Right cardiac atrium (tissue), 5 donors: Measurements from ENCODE around the gene CD63. TPM values are rescaled to one million over a fixed set of nuclear protein-coding genes. Genes with fewer than 3 reads are reported as not detected.

Source experiments
- ATAC-seq, 2 donors: fragments of 200-7000 bp; cut with Tn5 transposase; one replicate each; pipeline versions ENCODE4 v1.8.0 to v1.9.1; 2020; ENCODE audit warnings: moderate library complexity in 2 of 2, mild to moderate bottlenecking in 1 of 2
- DNase-seq, 3 donors: peaks; one replicate each; pipeline ENCODE4 v3.0.0-alpha.2; 2020
- H3K27ac ChIP-seq: one replicate; pipeline ENCODE4 v1.5.1; 2013; ENCODE audit warnings: mild to moderate bottlenecking, low read length, control low read depth, moderate library complexity
- H3K27me3 ChIP-seq: one replicate; pipeline ENCODE4 v1.6.1; 2013; ENCODE audit not compliant: control insufficient read depth, insufficient read depth
- H3K4me1 ChIP-seq: one replicate; pipeline ENCODE4 v1.6.1; 2013; ENCODE audit warnings: low read length; ENCODE audit not compliant: control insufficient read depth, insufficient read depth
- H3K4me3 ChIP-seq: one replicate; pipeline ENCODE4 v1.5.1; 2013; ENCODE audit warnings: low read length, control low read depth
- H3K9me3 ChIP-seq: one replicate; pipeline ENCODE4 v1.6.1; 2013; ENCODE audit warnings: low read length; ENCODE audit not compliant: control insufficient read depth
- WGBS: extraction: QIAGEN DNeasy Blood & Tissue Kit; methylation state at CpG from one replicate; pipeline ENCODE4 v1.1.7; 2013; 5-methylcytosine and 5-hydroxymethylcytosine counted together
- intact Hi-C, 4 donors: fragments of 100-400 bp; cut with DNase I; formaldehyde crosslinking; loops; one replicate each; pipeline versions ENCODE4 v1.11.0 to v1.14.0; 2022 to 2023
- polyA plus RNA-seq: library from polyadenylated mRNA; stranded (reverse); fragments of 200-250 nt; gene quantifications from one replicate; pipeline ENCODE4 v1.2.3, GENCODE V29; 2013
- total RNA-seq, 4 donors: library from RNA; stranded (reverse); fragmentation: NEBNext Ultra II Directional; extraction: Animal tissue kit (Norgen Biotek cat#: 25700); gene quantifications; one replicate each; pipeline ENCODE4 v1.2.1, GENCODE V29; 2021
- donor health status: healthy with polysubstance abuse.
- donor health status: DM: no; HTN: yes; CAD: no.
- donor health status: DM: no; HTN: no; CAD: no.
- donor health status: DM: no; HTN: yes; CAD: no; lungs with severe emphysema.
- donor health status: DM: yes; HTN: yes; CAD: no.

CD63 gene
- total and polyA plus RNA-seq, 5 donors, result 1,076 to 1,430 (median 1,301) TPM

DNA sequence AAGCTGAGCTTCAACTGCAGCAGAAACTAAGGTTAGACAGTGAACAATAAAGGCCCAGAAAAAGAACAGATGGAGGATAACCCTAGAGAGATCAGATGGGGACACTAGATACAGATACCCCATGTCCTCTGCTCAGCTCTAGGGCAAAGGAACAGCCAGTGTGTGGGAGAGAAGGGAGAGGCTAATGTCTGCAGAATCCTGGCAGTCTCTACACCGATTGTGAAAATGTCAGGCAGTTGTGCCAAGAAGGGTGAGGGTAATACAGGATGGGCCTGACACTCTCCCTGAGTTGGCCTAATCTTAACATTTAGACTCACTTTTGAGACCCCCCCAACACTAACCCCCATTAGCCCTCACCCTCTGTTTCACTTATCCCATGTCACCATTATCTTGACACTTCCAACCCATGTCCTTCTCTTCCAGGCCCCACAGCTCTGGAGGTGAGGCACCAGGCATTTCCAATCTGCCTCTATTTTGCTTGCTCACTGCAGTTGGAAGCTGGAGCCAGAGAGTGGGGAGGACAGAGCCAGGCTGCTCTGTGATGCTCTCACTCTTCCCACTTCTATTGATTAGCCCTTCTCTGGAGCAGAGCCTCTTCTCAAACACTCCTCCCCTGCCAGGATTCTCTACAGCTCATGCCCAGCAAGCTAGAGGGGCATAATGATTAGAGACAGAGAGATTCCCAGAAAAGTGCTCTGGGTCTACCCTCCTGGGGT is 16.0 kb downstream of the CD63 start:
- peak in 2 of 3 donors; percentile 38 to 53 for DNase-seq

DNA sequence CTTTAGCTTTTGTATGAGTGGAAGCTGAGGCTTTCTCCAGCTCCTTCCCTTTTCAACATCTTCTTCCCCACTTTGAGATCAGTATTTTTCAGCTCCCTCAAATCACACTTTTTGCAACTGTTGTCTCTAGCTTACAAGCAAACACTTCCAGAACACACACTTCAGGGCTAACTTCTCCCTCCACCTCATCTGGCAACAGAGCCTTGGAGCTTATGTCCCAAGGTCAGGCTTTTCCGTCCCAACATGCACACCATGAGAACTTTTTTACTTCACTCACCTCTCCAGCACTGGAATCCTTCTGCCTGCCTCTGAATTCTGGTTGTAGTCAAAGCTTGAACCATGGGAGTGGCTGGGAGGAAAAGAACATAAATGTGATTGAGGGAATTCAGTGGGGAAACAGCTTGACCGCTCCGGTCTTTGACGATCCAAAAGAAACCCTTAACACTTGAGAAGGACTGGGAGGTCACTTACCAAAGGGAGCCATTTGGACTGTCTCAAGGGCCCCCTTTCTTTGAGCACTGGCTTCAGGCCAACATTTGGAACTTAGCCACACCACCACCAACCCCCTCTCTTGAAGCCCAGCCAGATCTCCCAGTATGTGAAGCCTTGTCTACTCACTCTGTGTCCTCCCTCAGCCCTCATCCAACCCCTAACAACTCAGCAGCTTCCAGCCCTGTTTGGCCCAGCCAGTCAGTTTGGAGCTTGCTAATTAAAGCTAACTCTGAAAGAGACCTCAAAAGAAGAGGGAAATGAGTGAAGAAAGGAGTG is 16.8 kb downstream of the CD63 start:
- 32% methylated on average over 4 of the region's 4 CpGs for WGBS
- Histone ChIP-seq H3K27me3 (no peaks in the 10 kb centered on the region), H3K4me3 (peak overlapping the region; percentile 71), H3K27ac (peak overlapping the region; percentile 99), H3K4me1 (peaks cover 7% of the 10 kb centered on the region), H3K9me3 (no peaks in the 10 kb centered on the region)
- intact Hi-C loops, result no loop called here
- DNase-seq, result peak; percentile 77 to 84 (median 83)
- ATAC-seq, result peak; percentile 43 to 66

More for the DNA sequence above, 16.0 kb downstream of the CD63 start:
- 14% methylated on average over 1 of the region's 1 CpG for WGBS
- Histone ChIP-seq H3K27ac (peak overlapping the region; percentile 99), H3K27me3 (no peaks in the 10 kb centered on the region), H3K4me1 (peaks cover 15% of the 10 kb centered on the region), H3K9me3 (no peaks in the 10 kb centered on the region), H3K4me3 (peak overlapping the region; percentile 71)
- intact Hi-C loops, result no loop called here
- peak in 1 of 2 donors; percentile 6 for ATAC-seq

DNA sequence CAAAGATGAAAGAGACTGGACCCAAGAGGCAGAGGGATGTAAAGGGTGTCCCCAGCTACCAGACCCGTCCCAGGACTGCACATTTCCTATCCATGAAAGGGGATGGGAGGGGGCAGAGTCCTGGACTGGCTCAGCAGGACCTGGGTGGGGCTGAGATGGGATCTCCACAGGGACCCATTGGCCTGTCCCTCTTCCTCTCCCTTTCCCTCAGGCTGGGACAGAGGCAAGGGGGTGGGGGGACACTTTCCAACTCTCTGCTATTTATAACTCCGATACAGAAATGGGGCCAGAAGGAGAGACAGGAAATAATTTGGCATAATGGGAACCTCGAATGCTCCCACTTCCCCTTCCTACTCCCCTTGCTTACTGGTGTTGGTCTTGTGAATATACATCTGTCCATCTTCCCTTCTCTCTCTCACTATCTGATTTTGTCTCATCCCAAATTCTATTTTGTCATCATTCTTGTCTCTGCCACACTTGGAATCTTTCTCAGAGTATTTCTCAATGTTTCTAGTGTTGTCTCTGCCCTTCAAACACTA is 20.0 kb downstream of the CD63 start:
- ATAC-seq (peak; percentile 58 to 66), DNase-seq (peak; percentile 60 to 81 (median 78))
- Histone ChIP-seq H3K27ac (peak overlapping the region; percentile 92), H3K9me3 (no peaks in the 10 kb centered on the region), H3K4me3 (peak overlapping the region; percentile 81), H3K27me3 (no peaks in the 10 kb centered on the region), H3K4me1 (peaks cover 8% of the 10 kb centered on the region)
- WGBS, result under 1% methylated on average over 3 of the region's 3 CpGs
- intact Hi-C loops, result no loop called here

DNA sequence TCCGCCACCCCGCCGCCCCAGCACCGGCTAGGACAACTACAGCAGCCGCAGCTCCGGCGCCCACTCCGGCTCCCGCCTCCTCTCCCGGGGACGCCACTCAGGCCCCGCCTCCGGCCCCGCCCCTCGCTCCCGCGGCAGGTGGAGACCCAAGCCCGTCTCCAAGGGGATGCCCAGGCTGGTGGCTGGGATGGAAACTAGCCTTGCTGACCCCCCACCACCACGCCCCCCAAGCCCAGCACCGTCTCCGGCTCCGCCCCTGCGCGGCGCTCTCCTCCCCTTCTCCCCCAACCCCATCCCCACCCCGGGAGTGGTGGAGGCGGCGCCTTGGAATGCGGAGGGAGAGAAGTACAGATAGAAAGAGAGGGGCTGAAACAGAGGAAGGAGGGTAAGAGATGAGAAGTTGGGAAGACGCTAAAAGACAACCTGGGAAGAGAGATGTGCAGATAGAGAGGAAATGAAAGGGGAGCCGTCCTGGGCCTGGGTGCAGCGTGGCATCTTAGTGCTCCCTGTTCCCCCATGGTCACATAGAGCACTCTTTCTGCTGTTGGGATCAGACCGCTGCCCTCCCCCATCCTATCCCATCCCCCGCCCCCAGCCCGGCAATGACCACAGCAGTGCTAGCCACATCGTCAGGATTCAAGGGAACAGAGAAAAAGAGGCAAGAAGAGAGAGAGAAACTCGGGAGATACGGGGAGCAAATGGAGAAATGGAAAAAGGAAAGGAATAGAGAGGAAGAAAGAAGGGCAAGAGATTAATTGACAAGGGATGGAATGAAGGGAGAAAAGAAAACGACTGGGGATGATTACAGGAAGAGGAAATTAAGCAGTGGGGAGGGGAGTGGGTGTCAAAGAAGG is 20.7 kb downstream of the CD63 start, which contains the start of gene ITGA7:
ITGA7 (minus strand) TSS at position 64 of the 854 bp plus-strand sequence. CDS start 222 bp downstream, outside the sequence.
- intact Hi-C loops, result no loop called here
- WGBS, result under 1% methylated on average over 39 of the region's 39 CpGs

DNA sequence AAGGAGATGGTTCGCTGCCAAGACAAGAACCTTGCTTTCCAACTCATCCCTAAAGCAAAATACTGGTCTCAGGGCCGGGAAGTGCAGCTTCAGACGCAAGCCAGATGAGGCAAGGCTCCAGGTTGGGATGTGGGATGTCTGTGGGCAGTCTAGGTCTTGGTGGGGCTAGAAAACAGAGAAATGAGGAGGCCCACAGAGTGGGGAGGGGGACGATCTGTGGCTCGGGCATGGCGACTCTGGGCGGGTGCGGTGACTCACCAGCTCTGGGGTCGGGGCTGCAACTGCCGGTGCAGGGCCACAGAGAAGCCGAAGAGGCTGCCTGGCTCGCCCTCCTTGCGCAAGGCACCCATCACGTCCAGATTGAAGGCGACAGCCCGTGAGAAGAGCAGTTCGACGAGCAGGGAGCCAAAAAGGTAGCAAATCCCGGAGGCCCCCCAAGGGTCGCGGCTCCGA is 21.6 kb downstream of the CD63 start:
- intact Hi-C loops, result no loop called here
- peak overlapping the region; percentile 81 for H3K4me3 ChIP-seq
- WGBS, result 7% methylated on average over 22 of the region's 22 CpGs
- peak overlapping the region; percentile 97 for H3K27ac ChIP-seq
- no peaks in the 10 kb centered on the region for H3K9me3 ChIP-seq
- peaks cover 10% of the 10 kb centered on the region for H3K4me1 ChIP-seq
- H3K27me3 ChIP-seq, result no peaks in the 10 kb centered on the region
- peak; percentile 48 to 76 (median 73) for DNase-seq
- peak in 1 of 2 donors; percentile 1 for ATAC-seq

More for the DNA sequence above, 20.7 kb downstream of the CD63 start, which contains the start of gene ITGA7:
- Histone ChIP-seq H3K27me3 (no peaks in the 10 kb centered on the region), H3K27ac (peak within 1 kb of the TSS; percentile 97), H3K4me3 (peak within 1 kb of the TSS; percentile 81), H3K9me3 (no peaks in the 10 kb centered on the region), H3K4me1 (peaks cover 13% of the 10 kb centered on the region)
- ATAC-seq (peak; percentile 58 to 69), DNase-seq (peak; percentile 81 to 94 (median 93))

DNA sequence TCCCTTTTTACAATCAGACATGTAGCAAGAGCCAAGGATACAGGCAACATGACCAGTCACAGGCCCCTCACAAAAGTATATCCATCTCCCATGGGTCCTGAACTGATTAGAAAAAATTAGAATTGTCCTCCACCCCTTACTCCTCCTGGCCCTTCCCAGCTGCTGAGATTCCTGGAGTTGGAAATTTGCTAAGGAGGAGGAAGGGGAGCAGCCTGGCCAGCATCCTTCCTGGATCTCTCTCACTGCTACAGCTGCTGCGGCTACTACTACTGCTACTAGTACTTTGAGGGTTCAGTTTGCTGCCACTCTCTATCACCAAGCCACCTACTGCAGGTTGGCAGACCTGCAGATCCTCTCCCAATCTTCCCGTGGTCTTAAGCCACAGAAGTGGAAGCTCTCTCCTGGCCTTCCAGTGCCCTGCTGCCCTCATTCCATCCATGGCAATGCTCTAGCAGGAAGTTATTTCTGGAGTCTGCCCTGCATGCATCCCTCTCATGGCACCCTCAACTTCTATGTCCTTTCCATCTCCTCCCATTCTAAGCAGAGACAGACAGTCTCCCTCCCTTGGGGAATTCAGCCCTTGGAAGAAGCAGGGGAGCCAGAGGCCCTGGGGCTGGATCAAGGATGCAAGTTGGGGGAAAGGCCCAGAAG is 22.1 kb downstream of the CD63 start:
- intact Hi-C loops, result no loop called here
- 36% methylated on average over 2 of the region's 2 CpGs for WGBS
- peak in 2 of 3 donors; percentile 6 to 32 for DNase-seq

DNA sequence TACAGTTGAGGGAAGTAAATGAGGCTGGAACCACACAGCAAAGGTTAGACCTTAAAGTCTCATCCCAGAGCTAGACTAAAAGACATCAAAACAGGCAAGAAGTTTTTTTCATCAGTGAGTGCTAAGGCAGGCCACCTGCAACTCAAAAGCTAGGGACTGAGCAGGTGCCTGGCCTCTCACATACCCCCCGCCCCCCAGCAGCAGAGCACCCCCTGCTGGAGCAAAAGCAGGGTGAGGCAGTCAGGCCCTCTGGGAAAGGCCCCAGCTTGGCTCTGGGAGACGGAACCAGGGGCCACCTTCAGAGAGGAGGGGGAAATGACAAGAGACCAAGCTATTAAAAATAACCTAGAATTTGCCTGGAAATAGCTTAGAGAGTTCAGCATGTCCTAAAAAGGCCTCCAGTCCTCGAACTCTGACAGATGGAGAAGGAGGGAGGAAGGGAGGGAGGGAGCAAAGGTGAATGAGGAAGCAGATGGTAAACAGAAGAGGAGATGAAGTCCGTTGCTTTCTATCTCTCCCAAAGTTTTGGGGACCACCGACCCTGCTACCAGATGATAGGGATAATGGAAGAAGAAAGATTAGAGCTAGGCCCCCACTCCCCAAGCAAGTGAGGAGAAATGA is 22.9 kb downstream of the CD63 start:
- Histone ChIP-seq H3K4me3 (peak overlapping the region; percentile 81), H3K27me3 (no peaks in the 10 kb centered on the region), H3K27ac (peak overlapping the region; percentile 97), H3K4me1 (peaks cover 10% of the 10 kb centered on the region), H3K9me3 (no peaks in the 10 kb centered on the region)
- no peak for ATAC-seq
- intact Hi-C loops, result no loop called here
- 25% methylated on average over 5 of the region's 5 CpGs for WGBS
- DNase-seq, result peak in 2 of 3 donors; percentile 63 to 74

More for the DNA sequence above, 22.1 kb downstream of the CD63 start:
- Histone ChIP-seq H3K9me3 (no peaks in the 10 kb centered on the region), H3K27ac (peak overlapping the region; percentile 97), H3K27me3 (no peaks in the 10 kb centered on the region), H3K4me3 (peak overlapping the region; percentile 81), H3K4me1 (peaks cover 10% of the 10 kb centered on the region)
- ATAC-seq, result no peak

DNA sequence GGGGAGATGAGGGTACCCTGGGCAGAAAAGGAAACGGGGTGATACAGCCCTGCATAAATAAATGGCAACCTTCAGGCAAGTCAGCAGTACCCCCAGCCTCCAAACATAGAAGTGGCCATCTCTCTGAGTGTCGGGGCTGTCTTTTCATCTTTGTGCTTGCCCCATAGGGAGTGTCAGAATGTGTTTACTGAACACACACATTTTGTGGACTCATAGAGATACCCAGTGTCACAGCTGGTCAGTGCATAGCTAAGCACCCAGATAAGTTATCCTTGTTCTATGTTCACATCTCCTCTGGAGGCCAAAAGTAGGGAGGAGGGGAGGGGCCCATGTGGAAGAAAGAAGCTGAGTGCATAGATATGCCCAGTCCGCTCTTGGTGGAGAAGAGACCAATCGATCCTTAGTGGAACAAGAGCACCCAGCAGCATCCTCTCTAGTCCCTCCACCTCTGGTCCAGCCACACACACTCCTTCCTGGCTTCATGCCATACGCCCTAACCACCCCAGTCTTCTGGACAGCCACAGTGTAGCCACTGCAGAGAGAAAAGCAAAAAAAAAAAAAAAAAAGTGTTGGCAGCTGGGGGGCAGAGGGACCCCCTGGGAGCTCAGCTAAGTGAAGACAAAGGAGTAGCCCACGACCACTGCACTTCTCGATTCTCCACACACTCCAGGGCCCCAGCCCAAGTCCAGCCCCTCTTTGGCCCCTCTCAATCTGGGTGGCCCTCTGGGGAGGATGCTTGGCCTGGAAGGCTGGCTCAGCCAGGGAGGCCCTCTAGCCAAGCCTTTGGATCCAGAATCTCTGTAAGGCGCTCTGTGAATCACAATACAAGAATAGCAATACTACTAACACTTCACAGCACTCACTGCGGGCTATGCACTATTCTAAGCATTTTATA is 23.7 kb downstream of the CD63 start:
- H3K27ac ChIP-seq, result peak overlapping the region; percentile 93
- WGBS, result 35% methylated on average over 9 of the region's 9 CpGs
- peak; percentile 7 to 19 for ATAC-seq
- intact Hi-C loops, result no loop called here
- H3K27me3 ChIP-seq, result no peaks in the 10 kb centered on the region
- H3K4me1 ChIP-seq, result peaks cover 10% of the 10 kb centered on the region
- peak; percentile 61 to 85 (median 85) for DNase-seq
- peak overlapping the region; percentile 81 for H3K4me3 ChIP-seq
- H3K9me3 ChIP-seq, result no peaks in the 10 kb centered on the region
